HG02973 (cell line): ENCODE measurements around the gene QARS1.

Experiments
- ATAC-seq: cut with Tn5 transposase; IDR thresholded peaks from one replicate; pipeline ENCODE4 v1.9.1; 2021; ENCODE audit warnings: moderate library complexity; ENCODE audit not compliant: unreplicated experiment

The QARS1 gene

GRCh38 chr3:49054344-49054862 is 50.2 kb downstream of the QARS1 start:
- no peak for ATAC-seq

GRCh38 chr3:49053543-49053942 is 51.0 kb downstream of the QARS1 start:
- ATAC-seq, result no peak
